ENCODE data around the gene PLCB4.

PLCB4 gene

DNA sequence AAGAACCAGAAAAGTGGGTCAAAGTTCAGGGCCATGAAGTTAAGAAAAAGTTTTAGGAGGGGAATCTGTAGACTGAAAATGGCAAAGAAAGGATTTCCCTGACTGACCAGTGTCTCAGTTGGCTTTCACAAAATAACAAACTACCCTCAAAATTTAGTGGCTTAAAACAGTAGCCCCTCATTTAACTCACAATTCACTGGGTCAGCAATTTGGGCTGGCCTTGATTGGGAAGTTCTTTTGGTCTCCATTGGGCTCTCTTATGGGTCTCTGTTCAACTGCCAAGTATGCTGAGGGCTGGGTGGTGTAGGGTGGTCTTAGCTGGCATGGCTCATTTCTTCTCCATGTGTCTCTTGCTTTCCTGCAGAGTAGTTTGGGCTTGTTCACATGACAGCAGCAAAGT, 161.5 kb downstream of the PLCB4 start:
- no peak for DNase-seq

DNA sequence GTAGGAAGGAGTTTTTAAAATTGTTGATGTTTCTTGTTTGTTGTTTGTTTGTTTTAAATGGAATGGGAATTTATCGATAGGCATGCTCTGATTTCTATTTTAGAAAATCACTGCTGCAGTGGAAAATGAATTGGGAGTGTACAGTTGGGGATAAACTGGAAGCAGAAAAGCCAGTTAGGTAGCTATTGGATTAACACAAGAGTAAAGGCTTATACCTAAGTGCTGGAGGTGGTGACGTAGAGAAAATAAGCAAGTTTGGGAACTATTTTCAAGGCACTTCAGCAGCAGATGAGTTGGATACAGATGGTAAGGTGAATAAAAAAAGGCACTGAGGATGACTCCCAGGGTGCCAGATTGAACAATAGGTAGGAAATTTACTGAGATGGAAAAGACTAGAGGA, 164.9 kb downstream of the PLCB4 start:
- no peak for DNase-seq

- no peak for DNase-seq
Observed at GRCh38 chr20:9235518-9235917, 166.6 kb downstream of the PLCB4 start.

GRCh38 chr20:9236458-9236857, 167.6 kb downstream of the PLCB4 start:
- no peak for DNase-seq

DNA sequence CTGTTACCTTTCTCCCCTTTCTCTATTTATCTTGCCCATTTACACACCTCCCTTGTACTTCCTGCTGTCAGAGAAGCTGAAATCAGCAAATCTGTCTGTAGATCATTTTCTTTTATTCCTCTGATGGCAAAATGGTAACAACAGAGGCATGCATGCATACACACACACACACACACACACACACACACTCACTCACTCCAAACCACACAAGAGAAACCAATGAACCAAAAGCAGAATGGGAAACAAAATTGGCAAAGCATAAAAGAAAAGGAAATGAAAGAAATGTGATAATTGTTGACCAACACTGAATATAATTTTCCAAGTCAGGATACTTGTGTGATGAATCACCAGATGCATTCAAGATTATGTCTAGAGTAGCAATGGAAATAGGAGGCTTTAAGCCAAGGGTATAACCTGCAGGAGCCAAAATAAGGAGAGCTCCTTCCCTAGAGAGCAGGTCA, 172.4 kb downstream of the PLCB4 start:
- peak; percentile 70 for DNase-seq

GRCh38 chr20:9241721-9242427, 173.0 kb downstream of the PLCB4 start:
- DNase-seq: no peak

GRCh38 chr20:9243986-9244385, 175.1 kb downstream of the PLCB4 start:
- DNase-seq: no peak

DNA sequence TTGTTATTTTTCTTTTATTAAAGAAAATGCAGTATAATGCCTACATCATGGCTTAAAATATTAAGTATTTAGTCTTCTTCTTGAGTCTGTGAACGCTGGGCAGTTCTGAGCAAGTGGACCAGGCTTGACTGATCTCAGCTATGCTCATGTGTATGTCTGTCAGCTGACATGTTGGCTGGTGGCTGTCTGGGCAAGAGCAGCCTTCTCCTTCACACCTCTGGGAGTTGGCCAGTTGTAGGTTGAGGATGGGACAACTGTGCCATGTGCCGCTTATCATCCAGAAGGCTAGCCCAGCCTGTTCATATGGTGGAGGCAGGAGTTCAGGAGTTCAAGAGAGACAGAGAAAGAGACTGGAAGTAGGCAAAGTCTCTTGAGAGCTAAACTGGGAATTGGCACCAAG, 175.9 kb downstream of the PLCB4 start:
- DNase-seq: no peak

DNA sequence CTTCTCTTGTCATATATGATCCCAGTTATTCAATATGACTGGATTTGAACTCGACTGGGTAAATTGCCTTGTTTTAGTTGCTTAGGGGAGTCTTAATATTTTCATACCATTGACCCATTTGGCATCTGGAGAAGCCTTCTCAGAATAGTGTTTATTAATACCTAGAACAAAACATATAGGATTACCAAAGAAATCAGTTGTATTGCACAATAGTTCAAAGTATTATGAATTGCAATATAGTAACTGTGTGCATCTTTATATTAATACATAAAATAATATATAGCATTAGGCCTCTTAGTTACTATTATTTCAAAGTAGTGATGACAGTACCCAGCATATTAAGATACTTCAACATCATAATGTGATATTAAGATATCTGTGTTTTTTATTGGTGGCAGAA, 177.8 kb downstream of the PLCB4 start:
- DNase-seq: no peak

DNA sequence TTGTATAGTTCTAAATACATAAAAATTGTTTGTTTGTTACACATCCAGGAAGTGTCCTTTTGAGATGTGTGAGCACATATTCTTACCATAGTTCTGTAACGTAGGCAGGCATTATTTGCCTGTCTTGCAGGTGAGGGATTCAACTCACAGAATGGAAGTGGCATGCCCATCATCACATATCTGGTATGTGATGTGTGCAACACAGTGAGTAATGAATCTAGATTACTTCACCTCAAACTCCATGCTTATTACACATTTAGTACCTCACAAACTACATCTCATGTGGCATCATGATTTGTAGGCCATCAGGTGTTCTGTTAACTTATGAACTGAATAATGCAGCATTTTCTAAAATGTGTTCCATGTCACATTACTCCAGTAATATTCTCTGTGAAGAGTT, 181.6 kb downstream of the PLCB4 start:
- no peak for DNase-seq

- no peak for DNase-seq
Observed at GRCh38 chr20:9253006-9253539, 184.2 kb downstream of the PLCB4 start.

- DNase-seq: no peak
Observed at GRCh38 chr20:9255171-9255570, 186.3 kb downstream of the PLCB4 start.

- DNase-seq: peak; percentile 61
Observed at GRCh38 chr20:9256393-9256792, 187.5 kb downstream of the PLCB4 start.

- DNase-seq: no peak
Observed at GRCh38 chr20:9258901-9259300, 190.0 kb downstream of the PLCB4 start.

DNA sequence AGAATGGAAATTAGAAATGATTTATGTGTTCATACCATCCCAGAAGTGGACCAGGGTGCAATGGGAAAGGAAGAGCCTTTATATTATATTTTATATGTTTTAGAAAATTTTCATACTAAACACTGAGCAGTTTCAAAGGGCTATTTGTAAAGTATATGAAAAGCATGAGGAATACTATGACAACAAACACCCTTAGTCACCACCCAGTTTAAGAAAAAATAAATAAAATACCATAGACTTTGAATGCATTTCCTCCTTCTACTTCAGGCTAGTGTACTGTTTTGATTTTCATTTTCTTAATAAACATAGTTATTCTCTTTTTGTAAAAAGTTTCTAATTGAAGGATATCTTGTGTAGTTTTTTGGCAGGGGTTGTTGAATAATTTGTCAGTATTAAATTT, 191.1 kb downstream of the PLCB4 start:
- DNase-seq: no peak

GRCh38 chr20:9261781-9262180, 192.9 kb downstream of the PLCB4 start:
- DNase-seq: no peak

DNA sequence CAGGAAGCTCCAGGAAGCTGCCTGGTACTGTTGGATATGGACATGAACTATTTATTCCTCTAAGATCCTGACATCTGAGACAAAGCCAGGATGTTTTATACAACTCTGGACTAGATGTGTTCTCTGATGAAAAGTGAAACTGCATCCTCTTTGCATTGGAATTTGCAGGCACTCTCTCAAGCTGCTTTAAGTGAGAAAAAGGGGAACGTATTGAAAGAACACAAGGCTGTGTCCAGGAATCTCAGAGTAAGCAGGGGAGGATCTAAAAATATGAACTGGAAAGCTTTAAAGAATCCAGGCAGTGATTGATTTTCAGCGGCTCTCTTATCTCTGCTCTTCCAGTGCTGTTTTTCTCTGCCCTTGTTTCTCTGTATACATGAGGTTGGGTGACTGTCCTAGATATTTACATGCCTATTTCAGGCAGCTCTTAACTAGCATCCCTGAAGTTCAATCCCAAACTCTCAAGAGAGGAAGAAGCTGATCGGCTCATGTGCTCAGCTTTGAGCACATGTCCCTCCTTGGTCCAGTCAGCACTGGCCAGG, 193.8 kb downstream of the PLCB4 start:
- no peak for DNase-seq

DNA sequence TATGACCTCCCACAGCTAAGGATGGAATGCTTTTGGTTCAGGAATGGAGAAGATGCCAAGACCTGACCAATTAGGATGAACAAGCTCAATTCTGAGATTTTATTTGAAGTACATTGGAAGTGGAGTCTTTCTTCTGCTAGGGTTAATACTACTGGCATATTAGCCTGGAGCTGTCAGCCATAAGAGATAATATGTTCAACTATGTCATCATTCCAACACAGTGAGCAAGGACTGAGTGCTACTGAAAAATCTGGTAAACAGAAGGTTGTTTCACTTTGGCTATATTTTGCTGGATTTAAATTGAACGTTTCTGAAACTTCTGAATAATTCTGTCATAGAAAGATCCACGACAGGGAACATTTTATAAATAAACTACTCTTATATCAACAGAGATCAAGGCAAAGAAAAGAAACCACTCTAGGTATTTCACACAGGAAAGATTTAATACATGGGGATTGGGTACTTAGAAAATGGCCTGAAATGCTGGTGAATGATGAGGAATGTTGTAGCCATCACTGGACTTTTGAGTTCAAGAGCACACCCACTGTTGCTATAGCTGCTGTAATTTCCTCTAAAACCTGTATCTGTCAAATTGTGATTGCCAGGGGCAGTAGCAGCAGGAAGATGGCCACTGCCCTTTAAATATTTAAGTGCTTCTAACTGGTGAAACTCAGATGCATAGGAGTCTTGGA, 200.5 kb downstream of the PLCB4 start:
- no peak for DNase-seq

DNA sequence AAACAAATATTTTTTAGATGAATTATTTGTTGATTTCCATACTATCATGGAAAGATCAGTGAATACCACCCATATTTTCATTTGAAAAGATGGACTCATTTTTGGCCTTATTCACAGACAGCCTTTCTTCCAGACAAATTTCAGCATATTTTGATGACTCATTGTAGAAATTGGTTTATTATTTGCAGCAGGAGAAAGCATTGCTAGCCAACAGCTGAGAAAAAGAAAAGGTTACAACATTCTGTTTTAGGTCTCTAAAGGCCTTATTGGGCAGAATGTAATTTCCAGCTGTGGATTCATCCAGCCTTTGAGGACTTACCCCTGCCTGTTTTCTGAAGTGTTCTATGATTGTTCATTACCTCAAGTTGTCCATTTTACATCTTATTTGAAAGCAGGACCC, 201.9 kb downstream of the PLCB4 start:
- DNase-seq: peak; percentile 11

DNA sequence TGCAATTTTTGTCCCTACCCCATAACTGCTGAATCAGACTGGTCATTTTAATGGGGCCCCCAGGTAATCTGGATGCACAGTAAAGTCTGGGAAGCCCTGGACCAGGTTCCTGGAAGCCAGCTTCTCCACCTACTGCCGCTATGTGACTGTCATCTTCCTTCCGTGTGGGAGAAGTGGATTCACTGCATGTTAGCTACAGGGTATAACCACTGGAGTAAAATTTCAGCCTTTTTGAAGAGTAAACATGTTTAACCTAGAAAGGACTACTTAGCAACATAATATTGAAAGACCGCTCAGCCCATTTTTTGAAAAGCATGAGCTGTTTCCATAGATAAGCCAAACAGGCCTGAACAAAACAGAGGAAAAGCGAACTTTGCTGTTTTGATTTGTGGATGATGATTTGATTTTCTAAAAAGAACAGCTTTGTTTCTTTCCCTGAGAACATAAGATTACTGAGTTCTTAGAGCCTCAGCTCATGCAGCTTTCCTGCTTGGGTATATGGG, 208.1 kb downstream of the PLCB4 start:
- no peak for DNase-seq

GRCh38 chr20:9279918-9280401, 211.1 kb downstream of the PLCB4 start:
- DNase-seq: no peak

DNA sequence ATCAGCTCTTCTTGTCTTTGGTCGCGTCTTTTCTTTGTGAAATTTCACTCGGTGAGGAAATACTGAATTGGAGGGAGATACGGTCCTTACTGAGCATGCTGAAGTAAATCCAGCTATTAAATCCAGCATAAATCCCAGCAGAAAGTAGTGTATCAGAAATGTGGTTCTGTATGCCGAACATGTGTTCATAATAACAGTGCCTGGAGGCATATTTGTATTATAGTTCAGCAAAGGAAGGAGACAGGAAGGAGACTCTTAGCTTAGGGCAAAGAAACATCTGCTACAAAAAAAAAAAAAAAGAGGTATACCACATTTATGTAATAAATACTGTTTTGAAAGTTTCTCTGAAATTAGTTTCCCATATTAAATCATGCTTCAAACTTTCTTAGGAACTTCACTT, 211.8 kb downstream of the PLCB4 start:
- no peak for DNase-seq

DNA sequence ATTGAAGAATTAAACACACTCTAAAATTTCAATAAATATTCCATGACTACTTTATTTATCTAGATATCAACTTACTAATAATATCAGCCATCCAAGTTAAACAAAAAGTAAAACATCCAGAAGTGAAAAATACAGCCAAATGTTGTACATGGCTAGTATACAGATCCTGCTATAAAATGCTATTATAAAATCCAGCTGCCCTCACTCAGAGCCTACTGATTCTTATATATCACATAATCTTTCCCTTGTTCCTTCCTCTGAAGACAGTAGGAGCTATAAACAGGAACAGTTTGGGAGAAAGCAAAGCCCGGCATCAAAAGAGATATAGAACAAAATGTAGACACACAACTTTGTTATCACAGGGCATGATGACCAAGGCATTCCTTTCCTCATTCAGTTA, 212.9 kb downstream of the PLCB4 start:
- no peak for DNase-seq

DNA sequence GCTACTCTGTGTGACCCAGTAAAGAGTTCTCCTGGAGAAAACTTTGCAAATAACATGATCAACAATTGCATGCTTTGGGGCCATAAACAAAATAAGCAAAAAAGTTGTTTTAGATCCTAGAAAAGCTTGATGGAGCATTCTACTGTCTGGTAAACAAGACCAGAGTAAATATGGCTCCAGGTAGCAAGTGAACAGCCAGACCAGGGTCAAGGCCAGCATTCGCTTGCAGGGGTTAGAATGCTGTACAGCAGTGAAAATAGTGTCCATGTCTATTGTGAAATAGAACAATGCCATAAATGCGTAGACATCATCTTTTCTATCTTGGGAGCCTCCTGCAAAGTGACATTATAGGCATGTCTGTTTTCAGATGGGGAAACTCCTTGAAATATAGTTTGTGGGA, 216.7 kb downstream of the PLCB4 start:
- no peak for DNase-seq
